Suprapubic skin (tissue), 4 donors: ENCODE measurements around the gene KCTD10.

Experiments used
- EP300 ChIP-seq: sonication (generic); formaldehyde crosslinking; IDR thresholded peaks from one replicate; pipeline ENCODE4 v1.6.1; 2017; ENCODE audit warnings: antibody characterized with exemption
- POLR2A ChIP-seq, 2 donors: fragments of 450-650 bp; IDR thresholded peaks; one replicate each; pipeline ENCODE4 v1.6.1; 2017; ENCODE audit warnings: antibody characterized with exemption in 2 of 2, mild to moderate bottlenecking in 2 of 2, moderate library complexity in 2 of 2
- POLR2AphosphoS5 ChIP-seq, 3 donors: sonication (generic); formaldehyde crosslinking; IDR thresholded peaks; one replicate each; pipeline ENCODE4 v1.6.1; 2017; ENCODE audit warnings: antibody characterized with exemption in 3 of 3
- TF ChIP-seq, protein P1 (sequence below), 2 donors: fragments of 200-600 bp in 1 of 2; fragments of 450-650 bp in 1 of 2; sonication (generic) in 1 of 2; IDR thresholded peaks; one replicate each; pipeline ENCODE4 v1.5.1; 2016 to 2019; ENCODE audit warnings: antibody characterized with exemption in 2 of 2, mild to moderate bottlenecking in 1 of 2, moderate library complexity in 1 of 2

DNA sequence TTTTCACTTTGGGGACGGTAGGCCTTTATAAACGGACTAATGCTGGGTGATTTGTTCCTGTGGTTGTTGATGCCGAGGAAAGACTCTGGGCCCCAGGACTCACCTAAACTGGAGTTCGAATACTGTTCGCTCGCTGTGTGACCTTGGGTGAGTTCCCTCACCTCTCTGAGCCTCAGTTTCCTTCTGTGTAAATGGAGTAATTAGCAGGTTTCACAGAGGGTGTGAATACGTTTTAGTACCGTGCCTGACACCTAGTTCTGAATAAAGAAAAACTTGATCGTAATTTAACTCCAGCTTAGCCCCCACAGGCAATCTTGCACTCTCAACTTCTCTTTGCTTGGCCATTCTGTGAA lies 839 bp upstream of the KCTD10 start:
- TF ChIP-seq, protein P1, sequence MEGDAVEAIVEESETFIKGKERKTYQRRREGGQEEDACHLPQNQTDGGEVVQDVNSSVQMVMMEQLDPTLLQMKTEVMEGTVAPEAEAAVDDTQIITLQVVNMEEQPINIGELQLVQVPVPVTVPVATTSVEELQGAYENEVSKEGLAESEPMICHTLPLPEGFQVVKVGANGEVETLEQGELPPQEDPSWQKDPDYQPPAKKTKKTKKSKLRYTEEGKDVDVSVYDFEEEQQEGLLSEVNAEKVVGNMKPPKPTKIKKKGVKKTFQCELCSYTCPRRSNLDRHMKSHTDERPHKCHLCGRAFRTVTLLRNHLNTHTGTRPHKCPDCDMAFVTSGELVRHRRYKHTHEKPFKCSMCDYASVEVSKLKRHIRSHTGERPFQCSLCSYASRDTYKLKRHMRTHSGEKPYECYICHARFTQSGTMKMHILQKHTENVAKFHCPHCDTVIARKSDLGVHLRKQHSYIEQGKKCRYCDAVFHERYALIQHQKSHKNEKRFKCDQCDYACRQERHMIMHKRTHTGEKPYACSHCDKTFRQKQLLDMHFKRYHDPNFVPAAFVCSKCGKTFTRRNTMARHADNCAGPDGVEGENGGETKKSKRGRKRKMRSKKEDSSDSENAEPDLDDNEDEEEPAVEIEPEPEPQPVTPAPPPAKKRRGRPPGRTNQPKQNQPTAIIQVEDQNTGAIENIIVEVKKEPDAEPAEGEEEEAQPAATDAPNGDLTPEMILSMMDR (IDR thresholded peaks at IDR 0.05) = no peak
- no peak for TF ChIP-seq POLR2AphosphoS5 (IDR thresholded peaks at IDR 0.05)
- no peak for TF ChIP-seq POLR2A (IDR thresholded peaks at IDR 0.05)
- TF ChIP-seq EP300 = no peak
